ENCODE data around the gene GEMIN2.
A peak's percentile ranks its signal among the peaks of the same experiment; 100 is the strongest.
"Not testable (repeated sequence)": the region's sequence is repeated elsewhere in the genome, so short reads cannot be mapped to it uniquely, and the experiment has no call there.

Gene GEMIN2

GRCh38 chr14:39113685-39114072 lies 444 bp upstream of the GEMIN2 start:
- no peak for DNase-seq

- no peak for DNase-seq
Measured at GRCh38 chr14:39122330-39123138, 8.4 kb downstream of the GEMIN2 start.

GRCh38 chr14:39137835-39138234 lies 23.7 kb downstream of the GEMIN2 start:
- not testable (repeated sequence) for DNase-seq

GRCh38 chr14:39138440-39138839 lies 24.3 kb downstream of the GEMIN2 start:
- DNase-seq, result no peak

DNA sequence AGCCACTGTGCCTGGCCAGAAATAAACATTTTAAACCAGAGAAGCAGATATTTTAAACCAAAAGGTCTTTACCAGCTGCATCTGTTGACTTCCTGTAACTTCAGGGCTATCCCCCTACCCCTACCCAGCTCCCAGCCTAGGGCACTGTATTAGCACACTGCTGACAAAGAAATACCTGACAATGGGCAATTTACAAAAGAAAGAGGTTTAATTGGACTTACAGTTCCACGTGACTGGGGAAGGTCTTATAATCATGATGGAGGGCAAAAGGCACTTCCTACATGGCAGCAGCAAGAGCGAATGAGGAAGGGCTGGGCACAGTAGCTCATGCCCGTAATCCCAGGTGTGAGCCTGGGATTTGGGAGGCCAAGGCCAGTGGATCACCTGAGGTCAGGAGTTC lies 26.0 kb downstream of the GEMIN2 start:
- DNase-seq, result no peak

DNA sequence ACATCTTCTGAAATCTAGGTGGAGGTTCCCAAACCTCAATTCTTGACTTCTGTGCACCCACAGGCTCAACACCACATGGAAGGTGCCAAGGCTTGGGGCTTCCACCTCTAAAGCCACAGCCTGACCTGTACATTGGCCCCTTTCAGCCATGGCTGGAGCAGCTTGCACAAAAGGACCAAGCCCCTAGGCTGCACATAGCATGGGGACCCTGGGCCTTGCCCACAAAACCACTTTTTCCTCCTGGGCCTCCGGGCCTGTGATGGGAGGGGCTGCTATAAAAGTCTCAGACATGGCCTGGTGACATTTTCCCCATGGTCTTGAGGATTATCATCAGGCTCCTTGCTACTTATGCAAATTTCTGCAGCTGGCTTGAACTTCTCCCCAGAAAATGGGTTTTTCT lies 27.5 kb downstream of the GEMIN2 start:
- DNase-seq, result not testable (repeated sequence)

DNA sequence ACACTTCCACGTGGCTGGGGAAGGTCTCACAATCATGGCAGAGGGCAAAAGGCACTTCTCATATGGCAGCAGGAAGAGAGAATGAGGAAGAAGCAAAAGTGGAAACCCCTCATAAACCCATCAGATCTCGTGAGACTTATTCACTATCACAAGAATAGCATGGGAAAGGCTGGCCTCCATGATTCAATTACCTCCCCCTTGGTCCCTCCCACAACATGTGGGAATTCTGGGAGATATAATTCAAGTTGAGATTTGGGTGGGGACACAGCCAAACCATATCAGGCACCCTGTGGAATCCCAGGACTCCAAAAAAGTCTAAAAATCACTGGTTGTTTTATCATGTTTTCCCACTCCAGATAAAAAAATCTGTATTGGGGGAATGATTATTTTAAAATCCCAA lies 29.1 kb downstream of the GEMIN2 start:
- not testable (repeated sequence) for DNase-seq

DNA sequence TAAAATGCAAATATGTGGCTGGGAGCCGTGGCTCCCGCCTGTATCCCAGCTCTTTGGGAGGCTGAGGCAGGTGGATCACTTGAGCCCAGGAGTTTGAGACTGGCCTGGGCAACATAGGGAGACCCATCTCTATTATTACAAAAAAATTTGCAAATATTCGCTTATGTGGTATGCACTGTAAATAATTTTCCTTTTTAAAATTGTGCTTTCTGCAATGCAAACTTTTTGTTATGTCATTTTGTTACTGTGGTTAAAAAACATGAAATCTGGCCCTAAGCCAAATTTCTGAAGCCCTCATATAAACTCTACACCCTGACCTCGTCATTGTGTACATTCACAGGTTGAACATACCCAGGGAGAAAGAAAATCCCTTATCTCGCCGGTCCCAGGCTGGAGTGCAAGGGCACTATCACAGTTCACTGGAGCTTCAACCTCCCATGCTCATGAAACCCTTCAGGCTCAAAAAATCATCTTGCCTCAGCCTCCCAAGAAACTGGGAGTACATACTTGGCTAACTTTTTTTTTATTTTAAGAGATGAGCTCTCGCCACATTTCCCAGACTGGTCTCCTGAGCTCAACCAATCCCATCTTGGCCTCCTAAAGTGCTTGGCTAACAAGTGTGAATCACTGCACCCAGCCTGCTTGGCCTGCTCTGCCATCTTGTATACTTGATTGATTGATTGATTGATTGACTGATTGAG lies 31.3 kb downstream of the GEMIN2 start:
- DNase-seq, result no peak

GRCh38 chr14:39154594-39155189 lies 40.6 kb downstream of the GEMIN2 start:
- no peak for DNase-seq

DNA sequence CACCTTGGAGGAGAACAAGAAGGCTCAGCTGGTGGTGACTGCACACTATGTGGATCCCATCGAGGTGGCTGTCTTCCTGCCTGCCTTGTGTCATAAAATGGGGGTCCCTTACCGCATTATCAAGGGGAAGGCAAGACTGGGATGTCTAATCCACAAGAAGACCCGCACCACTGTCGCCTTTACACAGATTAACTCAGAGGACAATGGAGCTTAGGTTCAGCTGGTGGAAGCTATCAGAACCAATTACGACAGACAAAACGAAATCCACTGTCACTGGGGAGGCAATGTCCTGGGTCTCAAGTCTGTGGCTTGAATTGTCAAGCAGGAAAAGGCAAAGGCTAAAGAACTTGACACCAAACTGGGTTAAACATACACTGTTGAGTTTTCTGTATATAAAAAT lies 43.4 kb downstream of the GEMIN2 start:
- DNase-seq, result no peak

GRCh38 chr14:39158222-39158858 lies 44.2 kb downstream of the GEMIN2 start:
- no peak for DNase-seq

GRCh38 chr14:39160494-39160893 lies 46.4 kb downstream of the GEMIN2 start:
- no peak for DNase-seq

- not testable (repeated sequence) for DNase-seq
Measured at GRCh38 chr14:39167797-39168320, 53.7 kb downstream of the GEMIN2 start.

- DNase-seq, result no peak
Measured at GRCh38 chr14:39168591-39168990, 54.5 kb downstream of the GEMIN2 start.

GRCh38 chr14:39169541-39169900 lies 55.4 kb downstream of the GEMIN2 start:
- no peak for DNase-seq

GRCh38 chr14:39173198-39173597 lies 59.1 kb downstream of the GEMIN2 start:
- DNase-seq, result no peak

GRCh38 chr14:39174560-39175444 lies 60.7 kb downstream of the GEMIN2 start, which contains the start of gene PNN:
Gene PNN (plus strand): TSS chr14:39175254. CDS start chr14:39175280, 26 bp downstream.
- peak; percentile 93 for DNase-seq

DNA sequence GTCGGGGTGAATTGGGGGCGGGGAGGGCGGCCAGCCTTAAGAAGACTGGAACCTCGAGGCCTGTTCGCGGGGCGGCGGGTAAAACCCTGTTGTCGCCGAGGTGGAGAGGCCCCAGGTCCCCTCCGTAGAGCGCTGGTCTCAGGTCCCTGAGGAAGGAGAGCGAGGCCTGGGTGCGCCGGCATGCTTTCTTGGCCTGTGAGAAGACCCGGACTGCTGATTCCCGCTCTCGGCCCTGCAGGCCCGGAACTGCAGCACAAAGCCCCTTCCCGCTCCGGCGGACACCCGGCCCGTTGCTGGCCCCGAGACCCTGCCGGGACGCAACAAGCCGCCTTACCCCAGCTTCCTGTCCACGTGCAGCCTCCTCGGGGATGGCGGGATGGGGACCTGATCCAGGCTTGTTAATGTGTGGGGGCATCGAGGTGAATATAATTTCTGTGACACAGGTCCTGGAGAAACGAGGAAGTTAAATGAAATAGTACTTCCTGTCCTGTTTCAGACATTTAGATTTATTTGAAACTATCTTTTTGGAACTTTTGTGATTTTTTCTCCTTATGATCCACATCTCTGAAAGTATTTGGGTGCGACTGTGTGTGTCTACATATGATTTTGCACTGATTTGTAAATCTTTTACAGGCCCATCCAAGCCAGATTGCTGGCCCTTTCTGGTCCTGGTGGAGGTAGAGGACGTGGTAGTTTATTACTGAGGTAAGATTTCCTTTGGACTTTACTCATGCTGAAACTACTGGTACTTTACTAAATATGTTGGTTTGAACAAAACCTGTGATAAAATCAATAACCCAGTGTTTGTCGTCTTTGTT lies 61.5 kb downstream of the GEMIN2 start:
- no peak for DNase-seq

GRCh38 chr14:39176263-39177167 lies 62.4 kb downstream of the GEMIN2 start:
- DNase-seq, result no peak

DNA sequence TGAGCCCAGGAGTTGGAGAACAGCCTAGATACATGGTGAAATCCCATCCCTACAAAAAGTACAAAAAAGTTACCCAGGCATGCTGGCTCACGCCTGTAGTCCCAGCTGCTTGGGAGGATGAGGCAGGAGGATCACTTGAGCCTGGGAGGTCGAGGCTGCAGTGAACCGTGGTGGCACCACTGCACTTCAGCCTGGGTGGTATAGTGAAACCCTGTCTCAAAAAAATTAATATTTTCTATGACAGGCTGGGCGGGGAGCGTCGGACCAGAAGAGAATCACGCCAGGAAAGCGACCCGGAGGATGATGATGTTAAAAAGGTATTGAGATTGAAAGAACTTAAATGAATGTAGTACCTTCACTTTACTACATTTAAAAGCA lies 63.0 kb downstream of the GEMIN2 start:
- no peak for DNase-seq

Measured in CD4-positive, alpha-beta T cell treated with Interleukin-17A for 4 hours (primary cell).